ENCODE results near the gene IFT172. TPM values are rescaled to one million over a fixed set of nuclear protein-coding genes. Genes with fewer than 3 reads are reported as not detected.

Gene IFT172
- total RNA-seq, 1 donor from 2014 or later = 43.6 TPM

DNA sequence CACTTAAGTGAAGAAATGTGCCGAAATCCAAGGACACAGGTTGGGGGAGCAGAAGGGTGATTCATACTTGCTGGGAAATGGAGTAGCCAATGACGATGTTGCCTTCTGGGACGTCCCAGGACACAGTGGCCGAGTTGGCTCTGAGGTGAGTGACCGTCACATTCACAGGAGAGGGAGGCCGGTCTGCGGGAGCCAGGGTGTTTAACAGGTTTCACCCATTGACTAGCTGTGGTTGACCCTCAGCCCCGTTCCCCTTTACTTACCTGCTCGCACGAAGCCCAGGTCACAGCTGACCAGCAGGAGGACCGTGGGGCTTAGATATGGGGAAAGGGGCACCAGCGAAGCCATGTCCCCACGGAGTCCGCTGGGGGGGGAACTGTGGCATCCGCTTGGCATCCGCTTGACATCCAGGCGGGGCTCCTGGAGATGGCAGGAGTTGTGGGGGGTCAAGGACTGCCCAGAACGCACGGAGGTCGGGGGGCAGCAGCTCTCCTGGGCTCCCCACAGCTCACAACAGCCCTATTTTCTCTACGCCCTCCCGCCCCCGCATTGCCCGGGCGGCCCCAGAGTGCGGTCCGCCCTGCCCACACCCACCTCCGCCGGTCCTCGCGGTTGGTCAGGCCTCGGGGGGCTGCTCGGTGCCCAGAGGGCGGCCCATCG, 4.9 kb upstream of the IFT172 start:
- no peak overlapping the region for H3K27ac Mint-ChIP-seq (ENCODE audit: unreplicated experiment)
- peak overlapping the region; percentile 80 for H3K4me3 Mint-ChIP-seq (ENCODE audit: unreplicated experiment)
- no peak for TF ChIP-seq CTCF (IDR thresholded peaks at IDR 0.05; ENCODE audit: partially characterized antibody, unreplicated experiment)
- peaks cover 21% of the 10 kb centered on the region for H3K27me3 Mint-ChIP-seq (ENCODE audit: unreplicated experiment)
- peaks cover 11% of the 10 kb centered on the region for H3K9me3 Mint-ChIP-seq (ENCODE audit: unreplicated experiment)
- peaks cover 7% of the 10 kb centered on the region for H3K36me3 Mint-ChIP-seq (ENCODE audit: unreplicated experiment)
- DNase-seq = no peak
- H3K4me1 Mint-ChIP-seq (ENCODE audit: low read depth, unreplicated experiment) = peaks cover 6% of the 10 kb centered on the region

DNA sequence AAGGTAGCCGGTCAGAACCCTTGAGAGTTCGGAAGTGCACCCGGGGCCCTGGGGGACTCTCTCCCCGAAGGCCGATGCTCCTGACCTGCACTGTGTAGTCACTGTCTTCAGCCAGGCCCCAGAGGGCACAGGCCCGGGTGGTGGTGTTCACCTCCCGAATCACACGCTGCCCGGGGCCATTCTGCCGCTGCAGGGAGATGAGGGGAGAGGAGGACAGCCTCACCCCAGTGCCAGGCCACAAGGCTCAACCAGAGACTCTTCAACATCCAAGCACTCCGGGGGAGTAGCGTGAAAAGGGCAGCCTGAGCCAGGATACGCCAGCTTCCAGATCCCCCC, 4.4 kb upstream of the IFT172 start:
- H3K9me3 Mint-ChIP-seq (ENCODE audit: unreplicated experiment) = peaks cover 11% of the 10 kb centered on the region
- H3K36me3 Mint-ChIP-seq (ENCODE audit: unreplicated experiment) = peaks cover 7% of the 10 kb centered on the region
- TF ChIP-seq CTCF (IDR thresholded peaks at IDR 0.05; ENCODE audit: partially characterized antibody, unreplicated experiment) = no peak
- peaks cover 21% of the 10 kb centered on the region for H3K27me3 Mint-ChIP-seq (ENCODE audit: unreplicated experiment)
- peak; percentile 17 for DNase-seq
- H3K27ac Mint-ChIP-seq (ENCODE audit: unreplicated experiment) = no peak overlapping the region
- H3K4me3 Mint-ChIP-seq (ENCODE audit: unreplicated experiment) = peak overlapping the region; percentile 80
- H3K4me1 Mint-ChIP-seq (ENCODE audit: low read depth, unreplicated experiment) = peaks cover 6% of the 10 kb centered on the region

GRCh38 chr2:27492557-27492956, 3.0 kb upstream of the IFT172 start:
- H3K4me1 Mint-ChIP-seq (ENCODE audit: low read depth, unreplicated experiment) = peaks cover 6% of the 10 kb centered on the region
- TF ChIP-seq CTCF (IDR thresholded peaks at IDR 0.05; ENCODE audit: partially characterized antibody, unreplicated experiment) = no peak
- H3K27me3 Mint-ChIP-seq (ENCODE audit: unreplicated experiment) = peaks cover 15% of the 10 kb centered on the region
- no peak overlapping the region for H3K27ac Mint-ChIP-seq (ENCODE audit: unreplicated experiment)
- no peak for DNase-seq
- peaks cover 7% of the 10 kb centered on the region for H3K36me3 Mint-ChIP-seq (ENCODE audit: unreplicated experiment)
- peaks cover 11% of the 10 kb centered on the region for H3K9me3 Mint-ChIP-seq (ENCODE audit: unreplicated experiment)
- no peak overlapping the region for H3K4me3 Mint-ChIP-seq (ENCODE audit: unreplicated experiment)

DNA sequence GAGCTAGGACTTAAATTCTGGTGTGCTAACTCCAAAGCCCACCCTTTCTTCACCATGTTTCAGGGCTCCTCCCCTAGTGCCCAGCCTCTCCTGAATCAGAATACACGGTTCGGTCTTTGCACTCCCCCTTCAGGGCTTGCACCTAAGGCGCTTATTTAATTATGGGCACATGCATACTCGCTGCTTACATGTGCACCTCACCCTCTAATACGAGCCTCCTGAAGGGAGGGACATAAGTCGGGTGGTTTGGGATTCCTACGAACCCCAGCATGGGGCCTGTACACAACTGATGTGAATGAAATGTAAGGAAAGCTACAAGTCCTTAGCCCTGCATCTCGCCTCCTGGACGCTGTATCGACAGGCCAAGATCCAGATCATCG, 435 bp downstream of the IFT172 start:
- Mint-ChIP-seq H3K9me3 (ENCODE audit: unreplicated experiment) (peaks cover 6% of the 10 kb centered on the region), H3K4me3 (ENCODE audit: unreplicated experiment) (peak overlapping the region; percentile 99), H3K36me3 (ENCODE audit: unreplicated experiment) (no peaks in the 10 kb centered on the region), H3K27ac (ENCODE audit: unreplicated experiment) (peak overlapping the region; percentile 20), H3K4me1 (ENCODE audit: low read depth, unreplicated experiment) (peaks cover 2% of the 10 kb centered on the region), H3K27me3 (ENCODE audit: unreplicated experiment) (peaks cover 9% of the 10 kb centered on the region)
- TF ChIP-seq CTCF (IDR thresholded peaks at IDR 0.05; ENCODE audit: partially characterized antibody, unreplicated experiment) = no peak
- no peak for DNase-seq

DNA sequence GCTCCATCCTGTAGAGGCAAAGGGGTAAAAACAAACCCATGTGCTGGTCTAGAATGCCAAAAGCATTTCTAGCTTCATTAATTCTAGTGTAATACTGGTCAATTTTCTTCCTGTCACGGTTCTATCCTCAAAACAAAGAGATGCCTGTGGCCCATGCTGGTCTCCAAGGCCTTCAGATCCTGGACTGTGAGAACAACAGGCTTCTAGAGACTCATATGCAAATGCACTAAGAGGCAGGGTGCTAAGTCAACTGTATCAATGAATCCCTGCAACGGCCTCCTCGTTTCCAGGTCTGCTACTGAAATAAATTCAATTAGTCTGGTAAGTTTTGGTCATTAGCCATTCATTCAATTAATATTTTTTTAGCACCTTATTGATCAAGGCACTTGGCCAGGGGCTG, 4.0 kb downstream of the IFT172 start:
- Mint-ChIP-seq H3K4me1 (ENCODE audit: low read depth, unreplicated experiment) (peaks cover 2% of the 10 kb centered on the region), H3K27ac (ENCODE audit: unreplicated experiment) (no peak overlapping the region), H3K27me3 (ENCODE audit: unreplicated experiment) (peaks cover 2% of the 10 kb centered on the region), H3K36me3 (ENCODE audit: unreplicated experiment) (no peaks in the 10 kb centered on the region), H3K9me3 (ENCODE audit: unreplicated experiment) (peaks cover 6% of the 10 kb centered on the region), H3K4me3 (ENCODE audit: unreplicated experiment) (no peak overlapping the region)
- DNase-seq = no peak
- no peak for TF ChIP-seq CTCF (IDR thresholded peaks at IDR 0.05; ENCODE audit: partially characterized antibody, unreplicated experiment)

All from glutamatergic neuron (in vitro differentiated cells).